LNCAP (cell line): ENCODE data around the gene CDH13.

Experiments used
- TF ChIP-seq, protein P1 (sequence below): fragments of 450-650 bp; IDR thresholded peaks from 2 replicates; pipeline ENCODE4 v1.5.1; 2017; ENCODE audit warnings: mild to moderate bottlenecking

The CDH13 gene

DNA sequence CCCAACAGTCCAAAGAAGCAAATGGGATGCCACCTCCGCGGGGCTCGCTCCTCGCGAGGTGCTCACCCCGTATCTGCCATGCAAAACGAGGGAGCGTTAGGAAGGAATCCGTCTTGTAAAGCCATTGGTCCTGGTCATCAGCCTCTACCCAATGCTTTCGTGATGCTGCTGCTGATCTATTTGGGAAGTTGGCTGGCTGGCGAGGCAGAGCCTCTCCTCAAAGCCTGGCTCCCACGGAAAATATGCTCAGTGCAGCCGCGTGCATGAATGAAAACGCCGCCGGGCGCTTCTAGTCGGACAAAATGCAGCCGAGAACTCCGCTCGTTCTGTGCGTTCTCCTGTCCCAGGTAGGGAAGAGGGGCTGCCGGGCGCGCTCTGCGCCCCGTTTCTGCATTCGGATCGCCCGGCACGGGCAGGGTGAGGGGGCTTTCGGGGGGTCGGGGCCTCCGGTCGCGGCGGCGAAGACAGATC is at the start of gene CDH13:
Gene CDH13 (plus strand): TSS at position 179 of the 471 bp plus-strand sequence.
- TF ChIP-seq, protein P1, sequence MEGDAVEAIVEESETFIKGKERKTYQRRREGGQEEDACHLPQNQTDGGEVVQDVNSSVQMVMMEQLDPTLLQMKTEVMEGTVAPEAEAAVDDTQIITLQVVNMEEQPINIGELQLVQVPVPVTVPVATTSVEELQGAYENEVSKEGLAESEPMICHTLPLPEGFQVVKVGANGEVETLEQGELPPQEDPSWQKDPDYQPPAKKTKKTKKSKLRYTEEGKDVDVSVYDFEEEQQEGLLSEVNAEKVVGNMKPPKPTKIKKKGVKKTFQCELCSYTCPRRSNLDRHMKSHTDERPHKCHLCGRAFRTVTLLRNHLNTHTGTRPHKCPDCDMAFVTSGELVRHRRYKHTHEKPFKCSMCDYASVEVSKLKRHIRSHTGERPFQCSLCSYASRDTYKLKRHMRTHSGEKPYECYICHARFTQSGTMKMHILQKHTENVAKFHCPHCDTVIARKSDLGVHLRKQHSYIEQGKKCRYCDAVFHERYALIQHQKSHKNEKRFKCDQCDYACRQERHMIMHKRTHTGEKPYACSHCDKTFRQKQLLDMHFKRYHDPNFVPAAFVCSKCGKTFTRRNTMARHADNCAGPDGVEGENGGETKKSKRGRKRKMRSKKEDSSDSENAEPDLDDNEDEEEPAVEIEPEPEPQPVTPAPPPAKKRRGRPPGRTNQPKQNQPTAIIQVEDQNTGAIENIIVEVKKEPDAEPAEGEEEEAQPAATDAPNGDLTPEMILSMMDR: no peak

GRCh38 chr16:82580298-82580890 is 46.4 kb upstream of the CDH13 start:
- TF ChIP-seq, protein P1: peak; percentile 90

GRCh38 chr16:82582975-82583374 is 43.8 kb upstream of the CDH13 start:
- TF ChIP-seq, protein P1: no peak

DNA sequence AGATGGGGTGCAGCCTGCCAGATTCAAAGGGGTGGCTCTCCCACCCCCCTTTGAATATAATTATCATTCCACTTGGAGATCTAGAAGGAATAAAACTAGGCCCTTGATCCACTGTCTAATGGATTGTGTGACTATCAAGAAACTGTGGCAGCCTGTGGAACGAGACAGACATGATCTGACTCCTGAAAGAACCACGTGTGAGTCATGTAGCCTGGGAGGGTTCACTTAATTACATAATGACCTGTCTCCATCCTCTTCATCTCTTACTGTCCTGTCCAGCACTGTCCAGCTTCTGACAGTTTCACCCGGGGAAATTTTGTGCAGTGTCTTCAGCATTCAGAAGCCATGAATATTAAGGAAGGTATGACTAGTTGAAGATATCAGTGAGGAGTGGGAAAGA is 43.3 kb upstream of the CDH13 start:
- TF ChIP-seq, protein P1: no peak

DNA sequence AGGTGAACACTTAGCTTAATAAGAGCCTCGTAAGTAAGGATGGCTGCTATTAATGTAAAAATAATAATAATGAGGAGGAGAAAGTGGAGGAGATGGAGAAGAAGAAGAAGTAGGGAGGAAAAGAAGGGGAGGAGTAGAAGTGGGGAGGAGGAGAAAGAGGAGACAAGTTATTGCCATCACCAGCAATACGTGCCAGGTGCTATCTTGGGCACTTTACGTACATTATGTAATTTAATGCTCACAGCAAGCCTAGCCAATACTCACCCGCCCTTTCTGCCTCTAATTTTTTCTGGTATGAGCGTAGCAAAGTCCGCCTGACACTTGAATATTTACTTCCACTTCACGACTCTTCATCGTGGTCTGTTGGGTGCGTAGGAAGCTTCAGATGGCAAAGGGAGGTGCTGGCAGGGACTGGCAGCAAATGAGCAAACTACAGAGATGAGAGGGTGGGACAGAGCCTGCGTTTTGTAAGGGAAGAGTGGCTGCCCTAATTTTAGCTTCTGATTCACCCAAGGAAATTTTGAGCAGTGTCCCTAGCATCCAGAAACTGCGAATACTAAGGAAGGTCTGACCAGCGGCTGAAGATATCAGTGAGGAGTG is 42.1 kb upstream of the CDH13 start:
- TF ChIP-seq, protein P1: no peak

- TF ChIP-seq, protein P1: no peak
These were observed 41.1 kb upstream of the CDH13 start for GRCh38 chr16:82585675-82586074.

DNA sequence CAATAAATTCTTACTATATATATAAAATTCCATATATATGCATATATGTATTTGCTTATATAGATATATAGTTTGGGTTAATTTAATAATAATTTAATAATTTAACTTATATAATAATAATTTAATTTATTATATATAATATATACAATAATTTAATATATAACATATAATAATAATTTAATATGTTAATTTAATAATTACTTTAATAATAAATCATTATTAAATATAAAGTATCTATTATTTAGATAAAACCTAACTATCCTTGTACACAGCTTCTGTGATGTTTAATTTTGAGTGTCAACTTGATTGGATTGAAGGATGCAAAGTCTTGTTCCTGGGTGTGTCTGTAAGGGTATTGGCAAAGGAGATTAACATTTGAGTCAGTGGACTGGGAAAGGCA is 40.6 kb upstream of the CDH13 start:
- TF ChIP-seq, protein P1: no peak
